MCF 10A (cell line): Measurements from ENCODE around the gene CREBL2. TPM values are rescaled to one million over a fixed set of nuclear protein-coding genes. Genes with fewer than 3 reads are reported as not detected.

ENCODE experiments used
- BruUV-seq: library from RNA; stranded (reverse); fragments of 400-500 nt; replicated peaks from 2 replicates; lab custom pipeline; 2021; lab: Mats Ljungman, UMichigan
- CTCF ChIA-PET: fragments of 300-600 bp; sonication (Branson Sonifier 250); formaldehyde crosslinking; extraction: SDS; loops from one replicate; lab custom pipeline; 2021; ENCODE audit warnings: antibody characterized with exemption, inconsistent platforms; lab: Yijun Ruan, JAX
- POLR2A ChIA-PET: fragments of 300-600, 350-650 bp; sonication (Branson Sonifier 250); formaldehyde crosslinking; extraction: SDS; loops from one replicate; lab custom pipeline; 2020; ENCODE audit warnings: antibody characterized with exemption, inconsistent platforms; lab: Yijun Ruan, JAX
- DNase-seq: peaks from one replicate; pipeline ENCODE4 v3.0.0-alpha.2; 2018; ENCODE audit not compliant: unreplicated experiment
- H3K27ac Mint-ChIP-seq: one replicate; pipeline ENCODE4 v1.8.0; 2022; ENCODE audit warnings: mild to moderate bottlenecking, low read depth, mixed read lengths; ENCODE audit not compliant: unreplicated experiment
- H3K27me3 Mint-ChIP-seq: one replicate; pipeline ENCODE4 v1.8.0; 2022; ENCODE audit warnings: mixed read lengths; ENCODE audit not compliant: insufficient read depth, unreplicated experiment
- H3K36me3 Mint-ChIP-seq: one replicate; pipeline ENCODE4 v1.8.0; 2022; ENCODE audit warnings: mild to moderate bottlenecking, moderate library complexity, mixed read lengths; ENCODE audit not compliant: insufficient read depth, unreplicated experiment
- H3K4me1 Mint-ChIP-seq: one replicate; pipeline ENCODE4 v1.8.0; 2022; ENCODE audit warnings: mixed read lengths; ENCODE audit not compliant: insufficient read depth, unreplicated experiment
- H3K4me3 Mint-ChIP-seq: one replicate; pipeline ENCODE4 v1.8.0; 2022; ENCODE audit warnings: mild to moderate bottlenecking, moderate library complexity, mixed read lengths; ENCODE audit not compliant: unreplicated experiment
- H3K9me3 Mint-ChIP-seq: one replicate; pipeline ENCODE4 v1.8.0; 2022; ENCODE audit warnings: mixed read lengths; ENCODE audit not compliant: unreplicated experiment
- CTCF ChIP-seq: fragments of 200-600 bp; IDR thresholded peaks from one replicate; pipeline ENCODE4 v1.8.0; 2022; ENCODE audit warnings: antibody characterized with exemption, mild to moderate bottlenecking; ENCODE audit not compliant: unreplicated experiment
- intact Hi-C: fragments of 100-400 bp; cut with micrococcal nuclease; formaldehyde crosslinking; loops from 2 replicates; pipeline ENCODE4 v1.14.1; 2022
- total RNA-seq: library from RNA; stranded (reverse); gene quantifications from 2 replicates; pipeline ENCODE4 v1.2.3, GENCODE V29; 2022

CREBL2 gene
- total RNA-seq, 1 experiment from 2014 or later: 17.4 TPM

DNA sequence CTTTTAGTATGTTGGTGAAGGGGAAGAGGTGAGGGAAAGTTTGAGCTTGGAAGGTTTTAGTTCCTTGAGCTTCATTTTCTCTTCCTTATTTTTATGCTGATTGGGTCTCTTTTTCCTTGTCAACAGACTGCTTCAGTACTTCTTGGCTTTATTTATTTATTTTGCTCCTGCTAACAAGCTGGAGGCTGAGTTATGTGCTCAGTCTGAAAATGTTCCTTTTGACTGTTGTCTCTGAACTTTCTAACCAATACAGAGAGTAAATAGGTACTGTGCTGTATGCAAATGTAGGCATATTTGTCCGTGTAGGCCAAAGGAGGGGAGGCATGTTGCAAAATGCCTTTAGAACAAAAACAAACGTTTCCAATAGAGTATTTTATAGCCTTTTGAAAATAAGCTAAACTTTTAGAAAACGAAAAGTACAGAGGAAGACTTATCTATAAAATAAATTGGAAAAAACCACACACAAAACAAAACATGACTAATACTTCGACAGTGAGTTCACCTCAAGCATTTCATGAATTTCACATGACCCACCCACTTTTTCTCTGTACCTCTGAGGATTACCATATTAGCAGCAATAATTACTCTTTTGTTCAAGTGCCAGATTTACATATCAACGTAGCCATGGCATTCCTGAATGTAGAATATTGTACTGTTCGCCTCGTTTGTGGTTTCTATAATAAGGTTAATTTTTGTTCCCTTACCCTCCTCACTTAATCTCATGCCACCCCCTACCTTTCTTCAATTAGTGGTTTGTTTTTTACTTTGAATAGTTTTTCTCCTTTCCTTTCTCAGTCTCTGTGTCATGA is 4.7 kb upstream of the CREBL2 start:
- no peak for TF ChIP-seq CTCF
- no peaks in the 10 kb centered on the region for H3K9me3 Mint-ChIP-seq
- DNase-seq: peak; percentile 46
- ChIA-PET POLR2A (interaction anchor here (0.5 to 1.6 kb wide), 7 partner anchors 8 to 1777 kb away, joined by 3 to 7 read pairs (median 3); partner anchors contain the start of gene GPR19), CTCF (interaction anchor here (0.6 to 1.7 kb wide), 5 partner anchors 26 to 97 kb away, joined by 3 to 12 read pairs (median 3); partner anchors contain the start of gene DUSP16)
- H3K4me3 Mint-ChIP-seq: peak overlapping the region; percentile 2
- H3K4me1 Mint-ChIP-seq: peaks cover 19% of the 10 kb centered on the region
- no peaks in the 10 kb centered on the region for H3K36me3 Mint-ChIP-seq
- H3K27me3 Mint-ChIP-seq: no peaks in the 10 kb centered on the region
- intact Hi-C loops: loop anchor here (2.0 kb wide), 1 partner anchor 98 kb away; no protein-coding TSS in a partner anchor
- H3K27ac Mint-ChIP-seq: peak overlapping the region; percentile 66
- BruUV-seq: no TSS peak

DNA sequence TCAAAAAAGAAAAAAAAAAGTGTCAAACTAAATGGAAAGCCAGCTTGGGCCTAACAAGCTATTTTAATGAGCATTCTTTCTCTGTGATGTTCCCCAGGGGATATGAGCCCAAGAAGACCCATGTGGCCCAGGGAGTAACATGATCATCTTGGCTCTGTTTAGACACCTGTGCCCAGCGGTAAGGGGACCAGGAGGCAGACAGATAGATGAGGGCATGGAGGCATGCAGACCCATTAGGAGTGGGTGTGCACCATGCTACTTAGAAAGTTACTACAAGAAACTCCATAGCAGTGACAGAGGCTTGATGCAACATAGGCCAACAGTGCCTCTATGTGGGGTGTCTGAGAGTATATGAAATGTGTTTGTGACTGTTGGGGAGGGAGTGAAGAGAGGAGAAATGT is 3.1 kb upstream of the CREBL2 start:
- no peak for TF ChIP-seq CTCF
- no TSS peak for BruUV-seq
- no peaks in the 10 kb centered on the region for H3K9me3 Mint-ChIP-seq
- H3K4me1 Mint-ChIP-seq: peaks cover 25% of the 10 kb centered on the region
- no peaks in the 10 kb centered on the region for H3K27me3 Mint-ChIP-seq
- peaks cover 5% of the 10 kb centered on the region for H3K36me3 Mint-ChIP-seq
- CTCF ChIA-PET: interaction anchor here (0.6 to 1.0 kb wide), 7 partner anchors 11 to 283 kb away, joined by 3 to 5 read pairs (median 3); no protein-coding TSS in a partner anchor
- peak overlapping the region; percentile 66 for H3K27ac Mint-ChIP-seq
- no peak overlapping the region for H3K4me3 Mint-ChIP-seq
- POLR2A ChIA-PET: no interaction called here
- intact Hi-C loops: loop anchor here (2.0 kb wide), 1 partner anchor 232 kb away; no protein-coding TSS in a partner anchor
- peak; percentile 29 for DNase-seq

DNA sequence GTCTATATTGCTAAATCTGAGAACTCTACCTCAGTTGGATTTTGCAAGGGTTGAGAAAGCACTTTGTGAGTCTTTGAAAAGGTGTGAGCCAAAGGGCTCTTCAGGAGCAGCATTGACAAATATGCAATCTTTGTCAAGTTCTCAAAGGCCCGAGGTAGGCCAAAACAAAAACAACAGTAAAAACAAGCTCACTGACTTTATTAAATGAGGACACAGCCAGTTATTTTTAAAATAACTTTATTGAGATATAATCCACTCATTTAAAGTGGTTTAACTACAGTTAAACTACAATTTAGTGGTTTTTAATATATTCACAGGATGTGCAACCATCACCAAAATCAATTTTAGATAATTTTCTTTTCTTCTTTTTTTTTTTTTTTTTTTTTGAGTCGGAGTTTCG is 2.0 kb upstream of the CREBL2 start:
- POLR2A ChIA-PET: interaction anchor here (1.2 kb wide), 1 partner anchor 47 kb away, joined by 7 read pairs; the partner anchor contains the start of gene DUSP16
- CTCF ChIA-PET: interaction anchor here (0.6 to 1.0 kb wide), 2 partner anchors 47 to 382 kb away, joined by 3 read pairs; partner anchors contain the start of gene DUSP16
- Mint-ChIP-seq H3K4me3 (no peak overlapping the region), H3K9me3 (no peaks in the 10 kb centered on the region), H3K36me3 (peaks cover 15% of the 10 kb centered on the region), H3K4me1 (peaks cover 25% of the 10 kb centered on the region), H3K27ac (no peak overlapping the region), H3K27me3 (no peaks in the 10 kb centered on the region)
- intact Hi-C loops: loop anchor here (2.0 to 5.0 kb wide), 3 partner anchors 47 to 527 kb away; partner anchors contain the start of gene DUSP16
- no peak for DNase-seq
- no TSS peak for BruUV-seq
- no peak for TF ChIP-seq CTCF

DNA sequence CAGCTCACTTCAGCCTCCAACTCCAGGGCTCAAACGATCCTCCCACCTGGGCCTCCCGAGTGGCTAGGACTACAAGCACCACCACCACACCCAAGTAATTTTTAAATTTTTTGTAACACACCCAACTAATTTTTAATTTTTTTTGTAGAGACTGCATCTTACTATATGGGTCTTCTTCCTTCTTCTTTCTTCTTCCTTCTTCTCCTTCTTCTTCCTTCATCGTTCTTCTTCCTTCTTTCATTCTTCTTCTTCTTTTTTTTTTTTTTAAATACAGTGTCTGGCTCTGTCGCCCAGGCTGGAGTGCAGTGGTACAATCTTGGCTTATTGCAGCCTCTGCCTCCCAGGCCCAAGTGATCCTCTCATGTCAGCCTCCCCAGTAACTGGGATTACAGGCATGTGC is 965 bp upstream of the CREBL2 start:
- ChIA-PET CTCF (no interaction called here), POLR2A (interaction anchor here (0.6 to 3.0 kb wide), 5 partner anchors 9 to 254 kb away, joined by 3 to 21 read pairs (median 10); partner anchors contain the start of gene BORCS5)
- H3K4me1 Mint-ChIP-seq: peaks cover 25% of the 10 kb centered on the region
- H3K9me3 Mint-ChIP-seq: no peaks in the 10 kb centered on the region
- peaks cover 22% of the 10 kb centered on the region for H3K36me3 Mint-ChIP-seq
- H3K27ac Mint-ChIP-seq: peak overlapping the region; percentile 98
- TF ChIP-seq CTCF: no peak
- peak overlapping the region; percentile 95 for H3K4me3 Mint-ChIP-seq
- intact Hi-C loops: loop anchor here (1.0 to 5.0 kb wide), 3 partner anchors 48 to 528 kb away; partner anchors contain the start of gene DUSP16
- DNase-seq: no peak
- H3K27me3 Mint-ChIP-seq: no peaks in the 10 kb centered on the region
- BruUV-seq: no TSS peak
